GM10248 (cell line): Measurements from ENCODE around the gene QKI.

Source experiments
- CTCF ChIA-PET: fragments of 300-600 bp; sonication (Branson Sonifier 250); formaldehyde crosslinking; extraction: SDS; loops from one replicate; lab custom pipeline; 2021; ENCODE audit warnings: antibody characterized with exemption; lab: Yijun Ruan, JAX
- POLR2A ChIA-PET: fragments of 350-650 bp; sonication (Branson Sonifier 250); formaldehyde crosslinking; extraction: SDS; loops from one replicate; lab custom pipeline; 2020; ENCODE audit warnings: antibody characterized with exemption; lab: Yijun Ruan, JAX
- DNase-seq: peaks from one replicate; pipeline ENCODE4 v3.0.0; 2012; ENCODE audit errors: extremely low spot score
- TF ChIP-seq, protein P1 (sequence below): IDR thresholded peaks from 2 replicates; pipeline ENCODE4 v1.5.1; 2012; ENCODE audit warnings: mild to moderate bottlenecking, low read depth; ENCODE audit errors: extremely low read depth, missing control alignments, control extremely low read depth

QKI gene

DNA sequence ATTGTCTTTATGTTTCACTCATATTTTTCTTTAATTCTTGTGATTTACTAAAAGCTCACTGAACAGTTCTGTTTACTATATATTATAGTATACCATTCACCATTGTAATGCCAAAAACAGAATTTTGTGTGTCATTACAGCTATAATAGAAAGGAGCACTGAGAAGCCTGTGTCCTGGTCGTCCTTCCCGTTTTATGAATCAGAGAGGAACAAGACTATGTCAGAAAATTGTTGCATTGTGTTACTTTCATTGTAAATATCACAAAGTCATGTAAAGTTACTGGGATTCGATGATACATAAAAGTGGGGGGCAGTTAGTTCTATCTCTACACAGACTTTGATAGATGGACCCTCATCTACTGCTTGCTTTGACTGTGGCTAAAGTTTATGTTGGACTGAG, 145.1 kb downstream of the QKI start:
- ChIA-PET POLR2A (no interaction called here), CTCF (interaction anchor here (0.7 to 1.2 kb wide), 2 partner anchors 13 to 42 kb away, joined by 3 to 4 read pairs; no protein-coding TSS in a partner anchor)
- DNase-seq, result no peak
- TF ChIP-seq, protein P1, sequence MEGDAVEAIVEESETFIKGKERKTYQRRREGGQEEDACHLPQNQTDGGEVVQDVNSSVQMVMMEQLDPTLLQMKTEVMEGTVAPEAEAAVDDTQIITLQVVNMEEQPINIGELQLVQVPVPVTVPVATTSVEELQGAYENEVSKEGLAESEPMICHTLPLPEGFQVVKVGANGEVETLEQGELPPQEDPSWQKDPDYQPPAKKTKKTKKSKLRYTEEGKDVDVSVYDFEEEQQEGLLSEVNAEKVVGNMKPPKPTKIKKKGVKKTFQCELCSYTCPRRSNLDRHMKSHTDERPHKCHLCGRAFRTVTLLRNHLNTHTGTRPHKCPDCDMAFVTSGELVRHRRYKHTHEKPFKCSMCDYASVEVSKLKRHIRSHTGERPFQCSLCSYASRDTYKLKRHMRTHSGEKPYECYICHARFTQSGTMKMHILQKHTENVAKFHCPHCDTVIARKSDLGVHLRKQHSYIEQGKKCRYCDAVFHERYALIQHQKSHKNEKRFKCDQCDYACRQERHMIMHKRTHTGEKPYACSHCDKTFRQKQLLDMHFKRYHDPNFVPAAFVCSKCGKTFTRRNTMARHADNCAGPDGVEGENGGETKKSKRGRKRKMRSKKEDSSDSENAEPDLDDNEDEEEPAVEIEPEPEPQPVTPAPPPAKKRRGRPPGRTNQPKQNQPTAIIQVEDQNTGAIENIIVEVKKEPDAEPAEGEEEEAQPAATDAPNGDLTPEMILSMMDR, result no peak

DNA sequence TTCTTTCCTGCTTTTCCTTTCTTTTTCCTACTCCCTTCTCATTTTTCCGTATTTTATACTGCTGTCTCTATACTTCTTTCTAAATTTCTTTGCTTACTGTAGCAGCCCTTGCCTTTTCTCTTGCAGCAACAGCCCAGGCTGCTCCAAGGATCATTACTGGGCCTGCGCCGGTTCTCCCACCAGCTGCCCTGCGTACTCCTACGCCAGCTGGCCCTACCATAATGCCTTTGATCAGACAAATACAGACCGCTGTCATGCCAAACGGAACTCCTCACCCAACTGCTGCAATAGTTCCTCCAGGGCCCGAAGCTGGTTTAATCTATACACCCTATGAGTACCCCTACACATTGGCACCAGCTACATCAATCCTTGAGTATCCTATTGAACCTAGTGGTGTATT, 148.8 kb downstream of the QKI start:
- ChIA-PET POLR2A (no interaction called here), CTCF (interaction anchor here (1.3 to 1.6 kb wide), 2 partner anchors 9 to 10 kb away, joined by 4 to 5 read pairs; no protein-coding TSS in a partner anchor)
- TF ChIP-seq, protein P1, result no peak
- no peak for DNase-seq

- ChIA-PET CTCF (interaction anchor here (1.6 kb wide), 1 partner anchor 10 kb away, joined by 5 read pairs; no protein-coding TSS in a partner anchor), POLR2A (no interaction called here)
- no peak for DNase-seq
- TF ChIP-seq, protein P1, result no peak
These were observed 150.0 kb downstream of the QKI start for GRCh38 chr6:163564534-163564933.

- no peak for DNase-seq
- ChIA-PET CTCF (no interaction called here), POLR2A (no interaction called here)
- TF ChIP-seq, protein P1, result no peak
These were observed 150.6 kb downstream of the QKI start for GRCh38 chr6:163565140-163565539.

DNA sequence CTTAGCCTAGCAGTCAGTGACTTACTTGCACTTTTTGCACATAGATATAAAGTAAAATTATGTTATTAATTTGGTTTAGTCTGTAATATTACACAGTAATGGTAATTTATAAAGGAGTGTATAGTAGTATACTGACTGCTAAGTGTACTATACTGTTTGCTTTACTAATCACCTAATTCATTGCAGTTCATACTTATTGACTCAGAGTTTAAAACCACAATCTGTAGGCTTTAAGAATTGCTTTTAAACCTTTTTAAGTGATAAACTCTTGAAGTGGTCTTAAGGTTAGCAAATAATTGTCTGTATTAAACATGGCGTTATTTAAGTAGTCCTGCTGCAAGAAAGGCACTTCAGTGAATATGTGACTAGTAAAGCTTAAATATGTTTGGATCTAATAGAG, 151.5 kb downstream of the QKI start:
- ChIA-PET CTCF (no interaction called here), POLR2A (no interaction called here)
- TF ChIP-seq, protein P1, result no peak
- DNase-seq, result no peak

DNA sequence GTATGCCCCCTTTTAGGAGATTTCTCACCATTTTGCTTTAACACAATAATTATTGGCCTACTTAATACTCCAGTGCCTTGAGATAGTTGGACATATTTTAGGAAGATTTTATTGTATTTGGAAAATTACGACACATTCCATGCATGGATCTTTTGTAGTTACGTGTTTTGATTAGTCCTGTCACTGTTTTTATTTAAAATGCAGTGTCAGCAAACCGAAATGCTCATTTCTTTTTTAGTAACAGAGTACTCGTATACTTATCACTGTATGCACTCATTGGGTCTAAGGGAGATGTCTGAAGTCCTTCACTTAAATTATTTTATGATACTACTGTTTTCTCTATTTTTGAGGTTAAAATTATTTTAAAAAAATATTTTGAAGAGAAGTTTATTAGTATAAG, 153.8 kb downstream of the QKI start:
- ChIA-PET POLR2A (no interaction called here), CTCF (no interaction called here)
- TF ChIP-seq, protein P1, result no peak
- no peak for DNase-seq
